GM21360 (cell line): ENCODE data around the gene KIF21A.

ENCODE experiments used
- ATAC-seq: cut with Tn5 transposase; IDR thresholded peaks from one replicate; pipeline ENCODE4 v1.9.1; 2021; ENCODE audit warnings: mild to moderate bottlenecking, moderate library complexity; ENCODE audit not compliant: unreplicated experiment

Gene KIF21A

GRCh38 chr12:39431797-39432196 is 11.1 kb downstream of the KIF21A start:
- no peak for ATAC-seq

- ATAC-seq: no peak
These were observed 11.7 kb downstream of the KIF21A start for GRCh38 chr12:39431002-39431796.

- no peak for ATAC-seq
These were observed 13.1 kb downstream of the KIF21A start for GRCh38 chr12:39429809-39430208.

- ATAC-seq: no peak
These were observed 15.5 kb downstream of the KIF21A start for GRCh38 chr12:39427360-39427808.

- no peak for ATAC-seq
These were observed 16.2 kb downstream of the KIF21A start for GRCh38 chr12:39426636-39427240.

GRCh38 chr12:39420043-39420442 is 22.9 kb downstream of the KIF21A start:
- no peak for ATAC-seq

- ATAC-seq: no peak
These were observed 23.4 kb downstream of the KIF21A start for GRCh38 chr12:39419471-39419870.

- ATAC-seq: no peak
These were observed 25.0 kb downstream of the KIF21A start for GRCh38 chr12:39417916-39418315.

- ATAC-seq: no peak
These were observed 28.8 kb downstream of the KIF21A start for GRCh38 chr12:39413836-39414771.

- no peak for ATAC-seq
These were observed 30.7 kb downstream of the KIF21A start for GRCh38 chr12:39412210-39412609.

- ATAC-seq: no peak
These were observed 36.7 kb downstream of the KIF21A start for GRCh38 chr12:39406262-39406661.

GRCh38 chr12:39405580-39405979 is 37.3 kb downstream of the KIF21A start:
- no peak for ATAC-seq

GRCh38 chr12:39404000-39404399 is 38.9 kb downstream of the KIF21A start:
- no peak for ATAC-seq

- no peak for ATAC-seq
These were observed 39.5 kb downstream of the KIF21A start for GRCh38 chr12:39403376-39403775.

GRCh38 chr12:39402922-39403321 is 40.0 kb downstream of the KIF21A start:
- ATAC-seq: no peak

- ATAC-seq: no peak
These were observed 41.5 kb downstream of the KIF21A start for GRCh38 chr12:39401459-39401858.

GRCh38 chr12:39395866-39396265 is 47.1 kb downstream of the KIF21A start:
- ATAC-seq: no peak

- ATAC-seq: no peak
These were observed 49.0 kb downstream of the KIF21A start for GRCh38 chr12:39393890-39394289.

GRCh38 chr12:39393179-39393578 is 49.7 kb downstream of the KIF21A start:
- ATAC-seq: no peak

GRCh38 chr12:39392154-39392925 is 50.6 kb downstream of the KIF21A start:
- no peak for ATAC-seq

- ATAC-seq: no peak
These were observed 52.2 kb downstream of the KIF21A start for GRCh38 chr12:39390752-39391151.
